ENCODE measurements around the gene BLACAT1. TPM values are rescaled to one million over a fixed set of nuclear protein-coding genes. Genes with fewer than 3 reads are reported as not detected.

The BLACAT1 gene
- total and polyA plus RNA-seq, 2 of the 13 experiments (the other 11 are each of a cell fraction or from before 2014, with no cell fraction given) = 1.2 to 2.8 TPM

- TF ChIP-seq PTBP1 (IDR thresholded peaks at IDR 0.05; ENCODE audit: low read depth, low read length, poor library complexity, severe bottlenecking) (no peak), PRPF4 (IDR thresholded peaks at IDR 0.05; ENCODE audit: low read depth, low read length, poor library complexity, severe bottlenecking) (no peak), MEF2D (CRISPR knock-in tag; IDR thresholded peaks at IDR 0.05) (no peak), ZNF441 (CRISPR knock-in tag; IDR thresholded peaks at IDR 0.05; ENCODE audit: borderline replicate concordance) (no peak), ZBTB34 (CRISPR knock-in tag; IDR thresholded peaks at IDR 0.05) (no peak), MXD3 (CRISPR knock-in tag; IDR thresholded peaks at IDR 0.05) (no peak)
Measured at GRCh38 chr1:205432116-205432515, 23.7 kb downstream of the BLACAT1 start (continued).

GRCh38 chr1:205430696-205431305, 25.0 kb downstream of the BLACAT1 start:
- H3K4me2 ChIP-seq (ENCODE audit: low read depth, low read length) = peak overlapping the region; percentile 69
- H2AFZ ChIP-seq (ENCODE audit: low read length) = no peak overlapping the region
- intact Hi-C loops (cut with micrococcal nuclease; ENCODE audit: unreplicated experiment) (no loop called here), in situ Hi-C loops (cut with HindIII; ENCODE audit: extremely low pct_ligation_motif_present, low pct_unique_long_range_greater_than_20kb) (no loop called here)
- no peaks in the 10 kb centered on the region for H4K20me1 ChIP-seq (ENCODE audit: insufficient read depth, low read length)
- peaks cover 5 to 62% of the 10 kb centered on the region in 2 experiments for H3K27me3 ChIP-seq (ENCODE audit: control insufficient read depth in 1 of 2, insufficient read depth in 2 of 2, low read length in 2 of 2)
- H3K27ac ChIP-seq (ENCODE audit: extremely low read length, insufficient read depth, low read length) = no peak overlapping the region
- peaks cover 5% of the 10 kb centered on the region for H3K4me1 ChIP-seq (ENCODE audit: insufficient read depth, low read length)
- no TSS peak for BruUV-seq (replicated peaks)
- no peaks in the 10 kb centered on the region for H3K79me2 ChIP-seq (ENCODE audit: insufficient read depth, low read length)
- WGBS (ENCODE audit: low lambda C conversion rate) = 10% methylated on average over 12 of the region's 32 CpGs
- H3K9me3 ChIP-seq (ENCODE audit: low read length) = no peaks in the 10 kb centered on the region
- CTCF ChIA-PET (ENCODE audit: low intra/inter-chr PET ratio, low total read pairs) = no interaction called here
- ATAC-seq (peak; percentile 69), FAIRE-seq (no peak), DNase-seq (ENCODE audit: low spot score) (no peak)
- no peak overlapping the region for H3K9ac ChIP-seq (ENCODE audit: insufficient read depth, low read depth, low read length)
- H3K4me3 ChIP-seq (replicated peaks in 1 of 3; ENCODE audit: insufficient read depth in 1 of 3, low read depth in 2 of 3, low read length in 3 of 3) = peak overlapping the region; percentile 40 to 62 (median 44); a peak in 5 of 6 replicates
- no peaks in the 10 kb centered on the region for H3K36me3 ChIP-seq (replicated peaks in 1 of 2; ENCODE audit: control insufficient read depth in 1 of 2, insufficient read depth in 2 of 2, low read length in 2 of 2)
- POLR2A ChIA-PET = interaction anchor here (0.9 to 1.2 kb wide), 2 partner anchors 10 to 12 kb away, joined by 3 read pairs; no protein-coding TSS in a partner anchor
- TF ChIP-seq ZNF841 (CRISPR knock-in tag; IDR thresholded peaks at IDR 0.05; ENCODE audit: borderline replicate concordance) (no peak), HINFP (CRISPR knock-in tag; IDR thresholded peaks at IDR 0.05; ENCODE audit: low read depth) (no peak), ZNF501 (CRISPR knock-in tag; IDR thresholded peaks at IDR 0.05) (0 out of 2 replicates have a peak, but pooled peaks have one; percentile 29), ZNF772 (CRISPR knock-in tag; IDR thresholded peaks at IDR 0.05) (0 out of 2 replicates have a peak, but pooled peaks have one; percentile 37), PATZ1 (CRISPR knock-in tag; IDR thresholded peaks at IDR 0.05) (0 out of 2 replicates have a peak, but pooled peaks have one; percentile 53), GATAD1 (CRISPR knock-in tag; IDR thresholded peaks at IDR 0.05) (0 out of 2 replicates have a peak, but pooled peaks have one; percentile 10), ZKSCAN5 (CRISPR knock-in tag; IDR thresholded peaks at IDR 0.05) (no peak), ZBTB10 (CRISPR knock-in tag; IDR thresholded peaks at IDR 0.05; ENCODE audit: borderline replicate concordance) (no peak)

Measured in HepG2 (cell line).